K562 (cell line): Measurements from ENCODE around the gene NEDD4. TPM values are rescaled to one million over a fixed set of nuclear protein-coding genes. Genes with fewer than 3 reads are reported as not detected.

Source experiments
- ATAC-seq: fragments of 200-7000 bp; cut with Tn5 transposase; 3 replicates; pipeline ENCODE4 v1.9.1; 2020; ENCODE audit warnings: moderate library complexity
- BruUV-seq: library from RNA; stranded (reverse); fragments of 400-500 nt; replicated peaks from 2 replicates; lab custom pipeline; 2021; lab: Mats Ljungman, UMichigan
- CTCF ChIA-PET: fragments of 300-600 bp; formaldehyde crosslinking; extraction: SDS; loops from one replicate; lab custom pipeline; 2021; ENCODE audit warnings: low intra/inter-chr PET ratio; lab: Yijun Ruan, JAX
- POLR2A ChIA-PET: fragments of 300-600, 350-650 bp; sonication (Branson Sonifier 250); formaldehyde crosslinking; extraction: SDS; loops from one replicate; lab custom pipeline; 2021; ENCODE audit warnings: antibody characterized with exemption, inconsistent platforms; lab: Yijun Ruan, JAX
- DNase-seq, 4 experiments: peaks; one replicate each; pipeline versions ENCODE4 v3.0.0 to v3.0.0-alpha.2; 2011 to 2018; ENCODE audit warnings: low spot score in 3 of 4, mixed read lengths in 3 of 4; ENCODE audit errors: extremely low read depth in 1 of 4
- FAIRE-seq: peaks from 2 replicates; lab custom pipeline; 2011; peaks lifted over from hg19 to GRCh38; lab: Jason Lieb, UNC
- H2AFZ ChIP-seq: 2 replicates; pipeline ENCODE4 v1.6.0; 2011; ENCODE audit warnings: low read depth, low read length, control low read depth, inconsistent platforms
- H3K27ac ChIP-seq: fragments of 200-600 bp; 3 replicates; pipeline ENCODE4 v1.8.0; 2011; ENCODE audit warnings: low read depth, mild to moderate bottlenecking, control low read depth, inconsistent platforms, low read length, moderate library complexity, mixed read lengths; ENCODE audit errors: extremely low read depth
- H3K27me3 ChIP-seq, 2 experiments: fragments of 300-600 bp in 1 of 2; 2 replicates in 1 of 2; 3 replicates in 1 of 2; pipeline versions ENCODE4 v1.6.0 to v1.8.0; 2011; ENCODE audit warnings: inconsistent platforms in 2 of 2, low read length in 2 of 2, mild to moderate bottlenecking in 1 of 2, mixed read lengths in 1 of 2, moderate library complexity in 1 of 2; ENCODE audit not compliant: control insufficient read depth in 2 of 2, insufficient read depth in 2 of 2
- H3K36me3 ChIP-seq: fragments of 300-600 bp; 3 replicates; pipeline ENCODE4 v1.8.0; 2011; ENCODE audit warnings: mild to moderate bottlenecking, low read length, inconsistent platforms; ENCODE audit not compliant: control insufficient read depth, insufficient read depth
- H3K4me1 ChIP-seq, 2 experiments: fragments of 200-600 bp in 1 of 2; replicated peaks in 1 of 2; 2 replicates in 1 of 2; 3 replicates in 1 of 2; pipeline versions ENCODE4 v1.5.1 to v1.8.0; 2011; ENCODE audit warnings: inconsistent platforms in 2 of 2, low read length in 2 of 2, mild to moderate bottlenecking in 1 of 2, mixed read lengths in 1 of 2, moderate library complexity in 1 of 2; ENCODE audit not compliant: control insufficient read depth in 2 of 2, insufficient read depth in 2 of 2
- H3K4me2 ChIP-seq: 2 replicates; pipeline ENCODE4 v1.6.1; 2011; ENCODE audit warnings: low read length, control low read depth, inconsistent platforms, mixed read lengths; ENCODE audit not compliant: insufficient read depth
- H3K4me3 ChIP-seq: fragments of 200-600 bp; sonication (generic), shearing (Covaris generic); 2 replicates; pipeline ENCODE4 v1.5.1; 2016; ENCODE audit warnings: control low read depth, inconsistent platforms
- H3K79me2 ChIP-seq: fragments of 200-600 bp; 3 replicates; pipeline ENCODE4 v1.8.0; 2011; ENCODE audit warnings: low read length, inconsistent platforms; ENCODE audit not compliant: control insufficient read depth, insufficient read depth
- H3K9ac ChIP-seq, 2 experiments: 2 replicates each; pipeline versions ENCODE4 v1.6.0 to v1.6.1; 2011; ENCODE audit warnings: low read depth in 2 of 2, low read length in 2 of 2, control low read depth in 1 of 2, inconsistent platforms in 1 of 2, mild to moderate bottlenecking in 1 of 2, mixed read lengths in 1 of 2; ENCODE audit not compliant: insufficient read depth in 1 of 2
- H3K9me1 ChIP-seq: one replicate; pipeline ENCODE4 v1.6.0; 2011; ENCODE audit warnings: inconsistent platforms, mild to moderate bottlenecking, low read length, moderate library complexity; ENCODE audit not compliant: control insufficient read depth, insufficient read depth
- H3K9me3 ChIP-seq: replicated peaks from 2 replicates; pipeline ENCODE4 v1.5.1; 2011; ENCODE audit warnings: low read depth, low read length, inconsistent platforms; ENCODE audit not compliant: control insufficient read depth, insufficient read depth
- H4K20me1 ChIP-seq: replicated peaks from 2 replicates; pipeline ENCODE4 v1.6.1; 2011; ENCODE audit warnings: low read length, inconsistent platforms, mixed read lengths; ENCODE audit not compliant: control insufficient read depth, insufficient read depth
- CAMTA2 ChIP-seq: fragments of 250-450 bp; sonication (Bioruptor Pico); conservative IDR thresholded peaks from 2 replicates; pipeline ENCODE4 v1.5.1; 2022
- ESRRB ChIP-seq: fragments of 250-450 bp; sonication (Bioruptor Pico); IDR thresholded peaks from 2 replicates; pipeline ENCODE4 v1.5.0; 2020; ENCODE audit warnings: mild to moderate bottlenecking, moderate library complexity, borderline replicate concordance
- JUNB ChIP-seq: fragments of 450-650 bp; formaldehyde crosslinking; conservative IDR thresholded peaks from 2 replicates; pipeline ENCODE4 v1.4.0; 2020; ENCODE audit warnings: mild to moderate bottlenecking
- MCM2 ChIP-seq: fragments of 450-650 bp; IDR thresholded peaks from 2 replicates; pipeline ENCODE4 v1.6.1; 2017; ENCODE audit warnings: low read depth, mild to moderate bottlenecking
- MTA2 ChIP-seq: fragments of 450-650 bp; IDR thresholded peaks from 2 replicates; pipeline ENCODE4 v1.6.1; 2016; ENCODE audit warnings: low read depth
- NRF1 ChIP-seq, 2 experiments: fragments of 450-650 bp; IDR thresholded peaks in 1 of 2; conservative IDR thresholded peaks in 1 of 2; 2 replicates each; pipeline ENCODE4 v1.6.1; 2014; ENCODE audit warnings: mild to moderate bottlenecking in 2 of 2
- POLR2AphosphoS5 ChIP-seq: IDR thresholded peaks from 2 replicates; pipeline ENCODE4 v1.6.1; 2011; ENCODE audit warnings: mild to moderate bottlenecking, low read depth, low read length, moderate library complexity; ENCODE audit not compliant: control insufficient read depth, insufficient read depth
- SPI1 ChIP-seq: IDR thresholded peaks from 2 replicates; pipeline ENCODE4 v1.6.1; 2011; ENCODE audit warnings: low read depth, low read length, control low read depth, borderline replicate concordance
- SRSF9 ChIP-seq: fragments of 200-400 bp; formaldehyde crosslinking; IDR thresholded peaks from 2 replicates; pipeline ENCODE4 v1.6.1; 2017; ENCODE audit warnings: low read depth, low read length, borderline replicate concordance
- TFE3 ChIP-seq: fragments of 450-650 bp; formaldehyde crosslinking; IDR thresholded peaks from 2 replicates; pipeline ENCODE4 v1.4.0; 2020; ENCODE audit warnings: mild to moderate bottlenecking, mixed read lengths
- U2AF2 ChIP-seq: fragments of 200-400 bp; formaldehyde crosslinking; optimal IDR thresholded peaks from 2 replicates; pipeline ENCODE3; 2017; ENCODE audit warnings: low read depth, mild to moderate bottlenecking, low read length
- ZC3H11A ChIP-seq: IDR thresholded peaks from 2 replicates; pipeline ENCODE4 v1.6.1; 2012; ENCODE audit warnings: low read depth, low read length, improper control_type of control experiment
- ZNF143 ChIP-seq: sonication (generic); formaldehyde crosslinking; IDR thresholded peaks from 2 replicates; pipeline ENCODE4 v1.9.0; 2022; ENCODE audit warnings: mild to moderate bottlenecking, missing genetic modification reagents
- ZNF436 ChIP-seq: fragments of 250-450, 450-650 bp; sonication (Bioruptor Pico); formaldehyde crosslinking; IDR thresholded peaks from 2 replicates; pipeline ENCODE4 v1.7.0; 2020; ENCODE audit warnings: mild to moderate bottlenecking
- WGBS: fragments of 100-300 bp; shearing (Covaris generic); methylation state at CpG from one replicate; pipeline ENCODE4 v1.1.6; 2016; ENCODE audit warnings: low coverage, mixed read lengths; ENCODE audit not compliant: insufficient coverage; ENCODE audit errors: missing lambda C conversion rate; 5-methylcytosine and 5-hydroxymethylcytosine counted together
- in situ Hi-C: fragments of 300-500 bp; cut with MboI; formaldehyde crosslinking; loops from 4 replicates; pipeline ENCODE4 v1.15.0; 2018; ENCODE audit warnings: inconsistent platforms, mixed read lengths
- intact Hi-C: fragments of 100-400 bp; cut with micrococcal nuclease; formaldehyde crosslinking; loops from 2 replicates; pipeline ENCODE4 v1.14.2; 2022
- polyA plus RNA-seq, 8 experiments: library from polyadenylated mRNA; depleted of rRNA in 4 of 8; stranded (reverse) in 5 of 8; unstranded in 3 of 8; fragments of >200 nt; fragmentation: Nextera tagmentation in 2 of 8; fragmentation: Illumina TruSeq in 1 of 8; extraction: Ambion mirVana in 2 of 8; extraction: Trizol in 1 of 8; gene quantifications; 2 replicates each; pipeline versions ENCODE4 v1.2.1 to v1.2.3, GENCODE V29; 2011 to 2014; ENCODE audit warnings: inconsistent platforms in 1 of 8, missing spikeins in 1 of 8
- total RNA-seq, 7 experiments: library from RNA; depleted of rRNA in 6 of 7; stranded (reverse); fragments of >200 nt in 6 of 7; fragmentation: Illumina TruSeq in 2 of 7; extraction: Trizol in 2 of 7; gene quantifications; 2 replicates each; pipeline versions ENCODE4 v1.2.1 to v1.2.3, GENCODE V29; 2011 to 2021; ENCODE audit warnings: low replicate concordance in 1 of 7
- TF ChIP-seq, protein P1 (sequence below): fragments of 450-650 bp; formaldehyde crosslinking; IDR thresholded peaks from 2 replicates; pipeline ENCODE4 v1.4.0; 2022; ENCODE audit warnings: missing genetic modification characterization

NEDD4 gene
- total and polyA plus RNA-seq, 9 of the 15 experiments (the other 6 are each of a cell fraction or from before 2014, with no cell fraction given) = 7.2 to 23.7 (median 17.3) TPM

DNA sequence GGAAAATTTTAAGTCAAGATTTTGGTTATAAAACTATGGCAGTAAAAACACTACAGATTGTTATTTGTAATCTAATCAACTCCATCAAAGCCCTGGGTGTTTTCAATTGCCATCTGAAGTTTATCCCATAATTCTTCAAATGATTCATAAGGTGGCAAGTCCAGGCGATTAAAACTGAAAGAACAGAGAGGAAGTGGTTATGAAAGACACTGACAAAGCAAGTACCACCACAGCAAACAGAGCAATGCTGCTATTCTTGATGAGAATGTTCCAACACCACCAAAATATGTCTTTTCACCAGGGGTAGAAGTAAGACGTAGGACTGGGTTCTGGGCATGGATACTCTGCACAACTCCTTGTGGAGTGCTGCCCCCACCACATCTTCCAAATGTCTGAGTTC lies 163.6 kb downstream of the NEDD4 start:
- H3K27ac ChIP-seq = no peak overlapping the region
- WGBS = 48% methylated on average over 2 of the region's 2 CpGs

DNA sequence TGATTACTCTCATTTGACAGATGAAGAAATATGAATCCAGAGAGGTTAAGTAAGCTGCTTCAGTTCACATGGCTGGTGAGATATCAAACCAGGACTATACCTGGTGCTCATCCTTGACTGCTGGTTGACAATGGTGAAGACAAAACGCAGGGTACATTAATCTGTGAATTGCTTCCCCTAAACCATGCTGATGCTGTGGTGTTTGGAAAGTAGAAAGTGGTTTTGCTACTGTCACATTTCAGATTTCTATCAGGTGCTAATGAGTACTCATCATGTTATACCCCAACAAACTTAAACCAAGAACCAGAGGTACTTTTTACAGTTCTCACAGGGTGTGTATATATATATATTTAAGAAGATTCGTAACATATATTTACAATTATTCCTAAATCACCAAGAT lies 165.5 kb downstream of the NEDD4 start:
- ATAC-seq = no peak
- no peaks in the 10 kb centered on the region for H3K27me3 ChIP-seq
- H3K4me3 ChIP-seq = no peak overlapping the region
- H3K36me3 ChIP-seq = no peaks in the 10 kb centered on the region
- H2AFZ ChIP-seq = no peak overlapping the region
- H3K9me1 ChIP-seq = no peaks in the 10 kb centered on the region
- in situ Hi-C loops (no loop called here), intact Hi-C loops (no loop called here)
- no peaks in the 10 kb centered on the region for H4K20me1 ChIP-seq
- no peak for DNase-seq
- no peak overlapping the region for H3K27ac ChIP-seq
- 51% methylated on average over 2 of the region's 2 CpGs for WGBS
- CTCF ChIA-PET = no interaction called here
- no peak overlapping the region for H3K9ac ChIP-seq
- no peak overlapping the region for H3K4me2 ChIP-seq
- POLR2A ChIA-PET = no interaction called here
- no TSS peak for BruUV-seq
- H3K9me3 ChIP-seq = no peaks in the 10 kb centered on the region
- FAIRE-seq = no peak
- no peaks in the 10 kb centered on the region for H3K79me2 ChIP-seq
- no peaks in the 10 kb centered on the region for H3K4me1 ChIP-seq
- TF ChIP-seq, protein P1, sequence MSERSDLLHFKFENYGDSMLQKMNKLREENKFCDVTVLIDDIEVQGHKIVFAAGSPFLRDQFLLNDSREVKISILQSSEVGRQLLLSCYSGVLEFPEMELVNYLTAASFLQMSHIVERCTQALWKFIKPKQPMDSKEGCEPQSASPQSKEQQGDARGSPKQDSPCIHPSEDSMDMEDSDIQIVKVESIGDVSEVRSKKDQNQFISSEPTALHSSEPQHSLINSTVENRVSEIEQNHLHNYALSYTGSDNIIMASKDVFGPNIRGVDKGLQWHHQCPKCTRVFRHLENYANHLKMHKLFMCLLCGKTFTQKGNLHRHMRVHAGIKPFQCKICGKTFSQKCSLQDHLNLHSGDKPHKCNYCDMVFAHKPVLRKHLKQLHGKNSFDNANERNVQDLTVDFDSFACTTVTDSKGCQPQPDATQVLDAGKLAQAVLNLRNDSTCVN (CRISPR knock-in tag) = no peak
- no peak for TF ChIP-seq TFE3 (CRISPR knock-in tag)
- no peak for TF ChIP-seq ZC3H11A
- no peak for TF ChIP-seq ESRRB (CRISPR knock-in tag)
- TF ChIP-seq MTA2 = no peak
- TF ChIP-seq SRSF9 = no peak
- no peak for TF ChIP-seq U2AF2
- TF ChIP-seq NRF1 (conservative IDR thresholded peaks at IDR 0.05 in 1 of 2, IDR thresholded peaks at IDR 0.05 in 1 of 2) = no peak
- no peak for TF ChIP-seq JUNB (CRISPR knock-in tag)
- no peak for TF ChIP-seq MCM2
- no peak for TF ChIP-seq ZNF436 (CRISPR knock-in tag)

More for the DNA sequence above, 163.6 kb downstream of the NEDD4 start:
- intact Hi-C loops (no loop called here), in situ Hi-C loops (no loop called here)
- ATAC-seq = no peak
- TF ChIP-seq ZNF143 (CRISPR knock-in tag) = no peak
- 0 out of 2 replicates have a peak, but pooled peaks have one; percentile 9 for TF ChIP-seq SPI1
- TF ChIP-seq CAMTA2 (CRISPR knock-in tag) = no peak
- no peak for TF ChIP-seq POLR2AphosphoS5
- Histone ChIP-seq H3K79me2 (no peaks in the 10 kb centered on the region), H3K4me2 (no peak overlapping the region), H4K20me1 (no peaks in the 10 kb centered on the region), H3K9me1 (no peaks in the 10 kb centered on the region), H3K9me3 (no peaks in the 10 kb centered on the region), H2AFZ (no peak overlapping the region), H3K9ac (no peak overlapping the region), H3K27me3 (no peaks in the 10 kb centered on the region), H3K4me1 (no peaks in the 10 kb centered on the region), H3K4me3 (no peak overlapping the region), H3K36me3 (no peaks in the 10 kb centered on the region)
- BruUV-seq = no TSS peak
- POLR2A ChIA-PET = interaction anchor here (0.5 kb wide), 1 partner anchor 10 kb away, joined by 3 read pairs; no protein-coding TSS in a partner anchor
- CTCF ChIA-PET = no interaction called here
- FAIRE-seq = no peak
- no peak for DNase-seq
